H9 (cell line): ENCODE results near the gene NFE2L2. TPM values are rescaled to one million over a fixed set of nuclear protein-coding genes. Genes with fewer than 3 reads are reported as not detected.

Experiments
- DNase-seq: peaks from one replicate; pipeline ENCODE4 v3.0.0-alpha.2; 2017
- H2AFZ ChIP-seq: one replicate; pipeline ENCODE4 v1.6.1; 2013; ENCODE audit warnings: mild to moderate bottlenecking, low read length, control low read depth, moderate library complexity
- H2AK5ac ChIP-seq: 2 replicates; pipeline ENCODE4 v1.6.1; 2013; ENCODE audit warnings: low read length, control low read depth, mixed read lengths; ENCODE audit not compliant: insufficient read length
- H2BK120ac ChIP-seq: one replicate; pipeline ENCODE4 v1.6.1; 2013; ENCODE audit warnings: low read depth, mild to moderate bottlenecking, low read length, control low read depth, inconsistent platforms; ENCODE audit not compliant: poor library complexity, severe bottlenecking
- H2BK12ac ChIP-seq: 2 replicates; pipeline ENCODE4 v1.6.1; 2013; ENCODE audit warnings: low read length, control low read depth, mixed read lengths, low read depth; ENCODE audit not compliant: insufficient read length
- H2BK15ac ChIP-seq: 2 replicates; pipeline ENCODE4 v1.6.1; 2013; ENCODE audit warnings: low read depth, low read length, control low read depth
- H2BK20ac ChIP-seq: one replicate; pipeline ENCODE4 v1.6.1; 2013; ENCODE audit warnings: low read depth, mild to moderate bottlenecking, low read length, control low read depth, inconsistent platforms; ENCODE audit not compliant: poor library complexity, severe bottlenecking
- H2BK5ac ChIP-seq: 2 replicates; pipeline ENCODE4 v1.6.1; 2013; ENCODE audit warnings: low read length, control low read depth, mixed read lengths; ENCODE audit not compliant: insufficient read length
- H3K14ac ChIP-seq: 2 replicates; pipeline ENCODE4 v1.6.1; 2013; ENCODE audit warnings: low read length, control low read depth; ENCODE audit not compliant: insufficient read depth
- H3K18ac ChIP-seq: 2 replicates; pipeline ENCODE4 v1.6.1; 2013; ENCODE audit warnings: low read depth, mild to moderate bottlenecking, mixed read lengths, low read length, control low read depth; ENCODE audit not compliant: insufficient read length
- H3K23ac ChIP-seq: 2 replicates; pipeline ENCODE4 v1.6.1; 2013; ENCODE audit warnings: low read length, control low read depth, mixed read lengths, low read depth; ENCODE audit not compliant: insufficient read length
- H3K23me2 ChIP-seq: 2 replicates; pipeline ENCODE4 v1.6.1; 2013; ENCODE audit warnings: low read depth, mild to moderate bottlenecking, mixed read lengths, low read length, control low read depth; ENCODE audit not compliant: insufficient read length, poor library complexity, severe bottlenecking
- H3K27ac ChIP-seq: 2 replicates; pipeline ENCODE4 v1.5.1; 2013; ENCODE audit warnings: low read length, control low read depth, mixed read lengths, low read depth; ENCODE audit not compliant: insufficient read length
- H3K27me3 ChIP-seq: 2 replicates; pipeline ENCODE4 v1.6.1; 2013; ENCODE audit warnings: low read length, control low read depth, inconsistent platforms; ENCODE audit not compliant: insufficient read depth
- H3K4ac ChIP-seq: 2 replicates; pipeline ENCODE4 v1.6.1; 2013; ENCODE audit warnings: low read depth, mild to moderate bottlenecking, control low read depth, inconsistent platforms, low read length, moderate library complexity
- H3K4me1 ChIP-seq: 2 replicates; pipeline ENCODE4 v1.6.1; 2013; ENCODE audit warnings: low read length, control low read depth, inconsistent platforms; ENCODE audit not compliant: insufficient read depth
- H3K4me2 ChIP-seq: 2 replicates; pipeline ENCODE4 v1.6.1; 2013; ENCODE audit warnings: low read length, control low read depth, mixed read lengths; ENCODE audit not compliant: insufficient read length, insufficient read depth
- H3K56ac ChIP-seq: 2 replicates; pipeline ENCODE4 v1.6.1; 2013; ENCODE audit warnings: low read depth, mild to moderate bottlenecking, mixed read lengths, low read length, control low read depth; ENCODE audit not compliant: insufficient read length
- H3K79me1 ChIP-seq: 2 replicates; pipeline ENCODE4 v1.6.1; 2013; ENCODE audit warnings: low read depth, mild to moderate bottlenecking, moderate library complexity, low read length, control low read depth, inconsistent platforms; ENCODE audit not compliant: insufficient read depth, poor library complexity, severe bottlenecking
- H3K79me2 ChIP-seq: 2 replicates; pipeline ENCODE4 v1.6.1; 2013; ENCODE audit warnings: low read length, control low read depth, inconsistent platforms; ENCODE audit not compliant: insufficient read depth
- H3K9ac ChIP-seq: 2 replicates; pipeline ENCODE4 v1.6.1; 2013; ENCODE audit warnings: low read length, control low read depth, mixed read lengths; ENCODE audit not compliant: insufficient read length; ENCODE audit errors: extremely low read depth
- H3K9me3 ChIP-seq: one replicate; pipeline ENCODE4 v1.6.1; 2013; ENCODE audit warnings: low read depth, low read length, inconsistent platforms; ENCODE audit not compliant: control insufficient read depth
- H3T11ph ChIP-seq: one replicate; pipeline ENCODE4 v1.6.1; 2013; ENCODE audit warnings: mild to moderate bottlenecking, low read length, control low read depth, inconsistent platforms
- H4K20me1 ChIP-seq: one replicate; pipeline ENCODE4 v1.6.1; 2013; ENCODE audit not compliant: control insufficient read depth, insufficient read length, insufficient read depth
- H4K5ac ChIP-seq: 2 replicates; pipeline ENCODE4 v1.6.1; 2013; ENCODE audit warnings: low read depth, mild to moderate bottlenecking, mixed read lengths, low read length, control low read depth; ENCODE audit not compliant: insufficient read length
- H4K8ac ChIP-seq: replicated peaks from 2 replicates; pipeline ENCODE4 v1.6.1; 2013; ENCODE audit warnings: low read length, control low read depth, mixed read lengths, low read depth; ENCODE audit not compliant: insufficient read length
- H4K91ac ChIP-seq: 2 replicates; pipeline ENCODE4 v1.6.1; 2013; ENCODE audit warnings: low read depth, mild to moderate bottlenecking, moderate library complexity, mixed read lengths, low read length, control low read depth; ENCODE audit not compliant: insufficient read length
- H3K27ac Mint-ChIP-seq, 3 experiments: 2 replicates in 2 of 3; 3 replicates in 1 of 3; pipeline ENCODE4 v1.8.0; 2020 to 2021; ENCODE audit warnings: mixed read lengths in 3 of 3, mild to moderate bottlenecking in 1 of 3, moderate library complexity in 1 of 3
- H3K27me3 Mint-ChIP-seq: 2 replicates; pipeline ENCODE4 v1.8.0; 2021; ENCODE audit warnings: low read depth, mild to moderate bottlenecking, moderate library complexity, mixed read lengths
- H3K36me3 Mint-ChIP-seq, 3 experiments: 2 replicates in 2 of 3; 3 replicates in 1 of 3; pipeline ENCODE4 v1.8.0; 2020 to 2021; ENCODE audit warnings: low read depth in 3 of 3, mixed read lengths in 3 of 3; ENCODE audit not compliant: insufficient read depth in 1 of 3
- H3K4me1 Mint-ChIP-seq, 2 experiments: 2 replicates each; pipeline ENCODE4 v1.8.0; 2020; ENCODE audit warnings: mixed read lengths in 2 of 2
- H3K4me3 Mint-ChIP-seq, 2 experiments: 2 replicates in 1 of 2; 3 replicates in 1 of 2; pipeline ENCODE4 v1.8.0; 2020 to 2021; ENCODE audit warnings: mild to moderate bottlenecking in 2 of 2, mixed read lengths in 2 of 2, moderate library complexity in 1 of 2
- H3K9me3 Mint-ChIP-seq, 2 experiments: 2 replicates in 1 of 2; 3 replicates in 1 of 2; pipeline ENCODE4 v1.8.0; 2020; ENCODE audit warnings: mild to moderate bottlenecking in 2 of 2, mixed read lengths in 2 of 2, moderate library complexity in 1 of 2
- CTCF ChIP-seq: fragments of 200-600 bp; sonication (generic); conservative IDR thresholded peaks from 3 replicates; pipeline ENCODE4 v1.8.0; 2021; ENCODE audit warnings: antibody characterized with exemption, mild to moderate bottlenecking
- WGBS: extraction: QIAGEN DNeasy Blood & Tissue Kit; methylation state at CpG from one replicate; pipeline ENCODE4 v1.1.7; 2013; ENCODE audit warnings: missing lambda C conversion rate, low lambda C conversion rate, mixed read lengths; ENCODE audit not compliant: insufficient read length; ENCODE audit errors: extremely low coverage; 5-methylcytosine and 5-hydroxymethylcytosine counted together
- total RNA-seq: library from RNA; stranded (reverse); gene quantifications from 2 replicates; pipeline ENCODE4 v1.2.1, GENCODE V29; 2021

NFE2L2 gene
- total RNA-seq, 1 experiment from 2014 or later: 42.5 TPM

- Histone ChIP-seq H3K4me1 (no peaks in the 10 kb centered on the region; the same call in 1 of the 2 replicates), H3K56ac (no peak overlapping the region), H4K5ac (no peak overlapping the region), H4K20me1 (no peaks in the 10 kb centered on the region), H4K8ac (no peak overlapping the region), H2BK5ac (no peak overlapping the region), H3K79me1 (no peaks in the 10 kb centered on the region), H3K23ac (no peak overlapping the region), H3K27me3 (no peaks in the 10 kb centered on the region; the same call in 1 of the 2 replicates), H2AFZ (no peak overlapping the region), H4K91ac (no peak overlapping the region), H3K23me2 (no peaks in the 10 kb centered on the region), H2AK5ac (no peak overlapping the region), H3K79me2 (peaks cover 19% of the 10 kb centered on the region; the same call in 1 of the 2 replicates), H3K9me3 (no peaks in the 10 kb centered on the region), H3K27ac (no peak overlapping the region), H3K9ac (no peak overlapping the region), H3K14ac (no peak overlapping the region), H3K18ac (no peak overlapping the region), H2BK20ac (no peak overlapping the region), H3K4ac (no peak overlapping the region), H2BK15ac (no peak overlapping the region), H2BK12ac (no peak overlapping the region), H3K4me2 (no peak overlapping the region), H2BK120ac (no peak overlapping the region), H3T11ph (no peak overlapping the region)
- H3K36me3 Mint-ChIP-seq: peaks cover 71 to 89% (median 82%) of the 10 kb centered on the region in 3 experiments
- peaks cover 33 to 44% of the 10 kb centered on the region in 2 experiments for H3K4me1 Mint-ChIP-seq
- H3K4me3 Mint-ChIP-seq: peak overlapping the region in 1 of 2 experiments; percentile 56; a peak in 2 of 5 replicates
- no peaks in the 10 kb centered on the region; a peak in 1 of 5 replicates for H3K9me3 Mint-ChIP-seq
- WGBS: no CpG with 5 or more reads among the region's 5 CpGs
- no peaks in the 10 kb centered on the region for H3K27me3 Mint-ChIP-seq
- no peak for TF ChIP-seq CTCF
- peak overlapping the region in 2 of 3 experiments; percentile 67 to 90; a peak in 4 of 7 replicates for H3K27ac Mint-ChIP-seq
- no peak for DNase-seq
These were observed 47.2 kb downstream of the NFE2L2 start for GRCh38 chr2:177217247-177217843.
